GM18526 (cell line): Measurements from ENCODE around the gene FAM81B.

Source experiments
- POLR2A ChIP-seq: IDR thresholded peaks from 3 replicates; pipeline ENCODE4 v1.6.1; 2011; ENCODE audit not compliant: insufficient read length; ENCODE audit errors: extremely low read depth

The FAM81B gene

DNA sequence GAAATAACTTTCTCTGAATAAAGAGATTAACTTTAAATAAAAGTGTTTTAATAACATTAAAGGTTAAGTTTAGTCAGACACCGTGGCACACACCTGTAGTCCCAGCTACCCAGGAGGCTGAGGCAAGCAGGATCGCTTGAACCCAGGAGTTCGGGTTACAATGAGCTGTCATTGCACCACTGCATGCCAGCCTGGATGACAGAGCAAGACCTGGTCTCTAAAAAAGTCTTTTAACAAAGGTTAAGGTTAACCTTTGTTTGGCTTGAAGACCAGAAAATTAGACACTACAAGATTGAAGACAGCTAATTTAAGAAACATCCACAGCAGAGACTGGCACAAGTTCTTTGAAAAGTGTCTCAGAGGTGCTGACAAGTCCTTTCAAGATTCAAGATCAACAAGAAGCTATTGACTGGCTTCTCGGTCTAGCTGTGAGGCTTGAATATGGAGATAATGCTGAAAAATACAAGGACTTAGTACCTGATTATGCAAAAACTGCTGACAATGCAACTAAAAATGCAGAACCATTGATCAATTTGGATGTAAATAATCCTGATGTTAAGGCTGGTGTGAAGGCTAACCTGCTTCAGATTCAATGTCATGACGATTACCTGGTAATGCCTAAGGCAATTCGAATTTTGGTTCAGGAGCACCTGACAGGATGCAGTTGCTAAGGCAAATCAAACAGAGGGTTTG is 48.8 kb downstream of the FAM81B start:
- no peak for TF ChIP-seq POLR2A

DNA sequence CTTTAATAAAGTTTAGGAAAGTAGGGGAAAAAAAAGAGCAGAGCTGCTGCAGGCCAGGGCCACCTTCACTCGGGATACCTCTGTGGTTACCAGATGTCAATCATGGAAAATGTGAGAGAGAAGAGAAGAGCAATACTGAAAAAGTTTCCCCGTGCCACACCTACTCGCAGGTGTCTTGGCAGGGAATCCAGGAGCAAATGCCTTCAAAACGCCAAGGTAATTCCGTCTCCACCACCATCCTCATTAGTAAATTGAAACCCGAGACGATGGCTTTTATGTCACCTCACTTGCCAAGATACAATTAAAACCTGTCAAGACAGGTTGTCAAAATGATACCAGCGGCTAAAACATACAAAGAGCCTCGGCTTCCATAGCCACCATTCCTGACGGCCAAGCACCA is 49.7 kb downstream of the FAM81B start:
- TF ChIP-seq POLR2A = no peak

DNA sequence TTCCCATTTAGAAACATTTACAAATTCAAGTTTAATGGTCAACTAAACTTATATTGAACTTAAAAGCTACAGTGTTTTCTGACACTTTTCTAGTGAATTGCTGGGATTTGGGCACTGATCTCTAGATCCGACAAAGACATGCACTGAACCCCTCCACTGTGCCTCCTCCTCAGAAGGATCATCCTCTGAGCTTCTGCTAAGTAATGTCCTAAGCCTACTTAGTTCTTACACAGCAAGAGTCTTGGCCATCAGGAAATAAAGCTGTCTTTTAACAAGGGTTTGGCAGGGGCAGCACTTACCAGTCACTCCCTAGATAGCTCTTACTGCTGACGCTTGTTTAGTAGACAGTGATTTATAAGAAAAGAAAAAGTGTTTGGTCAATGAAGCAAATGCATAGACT is 50.5 kb downstream of the FAM81B start:
- no peak for TF ChIP-seq POLR2A

DNA sequence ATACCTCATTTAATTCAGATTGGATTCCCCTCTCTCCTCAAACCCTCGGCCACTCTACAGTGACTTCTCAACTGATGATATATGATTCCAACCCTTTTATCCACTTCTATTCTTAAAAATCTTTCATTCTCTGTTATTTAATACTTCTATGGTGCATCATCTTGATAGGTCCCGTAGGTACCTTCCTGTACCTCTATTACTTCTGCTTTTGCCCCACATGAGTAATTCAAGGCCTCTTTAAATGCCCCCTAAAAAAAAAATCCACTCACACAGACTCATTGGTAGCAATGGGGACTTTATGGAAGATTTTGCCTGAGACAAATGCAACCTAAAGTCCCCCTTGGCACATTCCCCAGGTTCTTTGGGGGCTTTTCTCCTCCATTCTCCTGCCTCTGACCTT is 54.3 kb downstream of the FAM81B start:
- no peak for TF ChIP-seq POLR2A

DNA sequence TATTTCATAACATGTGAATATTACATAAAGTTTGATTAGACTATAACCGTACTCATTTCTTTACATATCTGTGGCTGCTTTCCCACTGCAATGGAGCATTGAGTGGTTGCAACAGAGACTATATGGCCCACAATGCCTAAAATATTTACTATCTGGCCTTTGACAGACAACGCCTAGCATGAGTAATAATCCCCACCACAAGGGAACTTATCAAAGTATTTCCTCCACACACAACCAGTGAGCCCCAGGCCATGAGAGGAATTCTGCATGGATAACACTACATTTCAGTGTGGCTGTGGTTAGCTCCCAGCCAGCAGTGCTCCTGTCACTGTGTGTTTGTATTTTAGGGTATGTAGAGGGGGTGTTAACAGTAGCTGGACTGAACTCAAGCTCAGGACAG is 54.8 kb downstream of the FAM81B start:
- no peak for TF ChIP-seq POLR2A

DNA sequence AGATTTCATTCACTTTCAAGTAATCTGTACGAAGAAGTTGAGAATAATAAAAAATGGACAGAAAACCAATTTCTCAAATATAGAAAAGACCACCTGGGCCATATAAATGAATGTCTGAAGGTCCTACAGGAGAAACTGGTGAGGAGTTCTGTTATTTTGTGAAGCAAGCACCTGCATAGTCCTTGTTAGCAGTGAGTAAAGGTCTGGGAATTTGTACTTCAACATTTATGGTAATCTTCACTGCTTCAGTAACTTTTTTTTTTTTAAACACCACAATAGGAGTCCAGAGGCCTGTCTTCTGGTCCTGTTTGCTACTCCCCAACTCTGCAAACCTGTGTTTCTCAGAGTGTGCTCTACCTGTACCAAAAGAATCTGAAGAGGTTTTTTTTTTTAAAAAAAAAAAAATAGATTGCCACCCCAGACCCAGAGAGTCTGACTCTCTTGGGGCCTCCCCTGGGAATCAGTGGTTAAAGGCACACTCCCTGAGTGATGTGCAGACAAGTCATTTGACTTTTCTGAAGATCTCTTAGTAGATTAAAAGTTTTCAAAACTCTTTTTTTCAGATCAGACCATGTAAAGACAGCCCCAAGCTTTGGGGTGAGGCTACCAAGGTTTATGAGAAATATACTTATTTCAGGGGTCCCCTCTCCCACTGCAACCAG is 55.5 kb downstream of the FAM81B start:
- no peak for TF ChIP-seq POLR2A

DNA sequence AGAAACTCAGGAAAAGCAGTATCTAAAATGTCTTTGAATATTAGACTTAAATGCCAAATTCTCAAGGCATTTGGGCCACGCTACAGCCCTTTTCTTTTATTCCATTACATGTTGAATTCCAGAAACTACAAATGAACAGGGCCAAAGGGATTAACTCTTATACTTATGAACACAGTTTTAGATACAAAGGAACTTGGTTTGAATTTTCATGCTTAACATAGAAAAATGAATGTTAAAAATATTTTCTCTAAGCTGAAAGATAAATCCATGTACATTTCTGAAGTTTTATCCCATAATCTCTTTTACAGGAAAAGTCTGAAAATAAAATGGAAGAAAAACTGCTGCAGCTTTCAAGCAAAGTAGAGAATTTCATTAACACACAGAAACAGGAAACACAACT is 56.8 kb downstream of the FAM81B start:
- TF ChIP-seq POLR2A = no peak

DNA sequence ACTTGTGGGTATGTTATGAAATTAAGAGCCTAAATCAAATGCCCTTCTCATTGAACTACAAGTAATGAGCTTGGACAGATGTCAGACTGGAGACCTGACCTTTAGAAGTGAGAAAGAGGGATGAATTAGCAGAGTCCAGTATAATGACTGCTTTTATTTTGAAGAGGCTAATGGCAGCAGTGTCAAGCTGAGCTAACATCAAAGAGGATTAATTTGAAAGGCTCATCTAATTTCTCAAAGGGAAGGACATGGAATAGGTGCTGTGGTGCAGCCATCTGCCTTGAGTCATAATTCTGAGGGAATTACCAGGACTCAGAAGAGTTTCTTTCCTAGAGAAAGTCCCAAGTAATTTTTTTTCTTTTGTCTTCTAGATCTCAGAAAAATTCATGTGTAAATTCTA is 57.6 kb downstream of the FAM81B start:
- TF ChIP-seq POLR2A = no peak

DNA sequence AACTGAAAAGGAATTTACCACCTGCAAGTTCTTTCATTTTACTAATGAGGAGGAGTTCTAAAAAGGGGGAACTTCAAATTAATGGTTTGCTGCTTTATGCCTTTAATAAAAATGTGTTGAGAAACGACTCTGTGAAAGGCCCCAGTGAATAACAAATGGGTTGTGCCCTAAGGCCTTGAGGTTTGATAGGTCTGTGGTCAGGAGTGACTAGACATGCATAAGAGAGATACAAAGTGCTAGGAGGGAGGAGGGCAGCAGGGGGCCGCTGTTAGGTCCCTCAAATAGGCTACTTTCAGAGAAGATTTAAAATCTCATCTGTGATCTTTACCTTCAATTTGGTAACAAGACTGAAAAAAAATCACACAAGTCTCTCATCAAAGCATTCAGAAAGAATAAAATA is 58.3 kb downstream of the FAM81B start:
- no peak for TF ChIP-seq POLR2A

DNA sequence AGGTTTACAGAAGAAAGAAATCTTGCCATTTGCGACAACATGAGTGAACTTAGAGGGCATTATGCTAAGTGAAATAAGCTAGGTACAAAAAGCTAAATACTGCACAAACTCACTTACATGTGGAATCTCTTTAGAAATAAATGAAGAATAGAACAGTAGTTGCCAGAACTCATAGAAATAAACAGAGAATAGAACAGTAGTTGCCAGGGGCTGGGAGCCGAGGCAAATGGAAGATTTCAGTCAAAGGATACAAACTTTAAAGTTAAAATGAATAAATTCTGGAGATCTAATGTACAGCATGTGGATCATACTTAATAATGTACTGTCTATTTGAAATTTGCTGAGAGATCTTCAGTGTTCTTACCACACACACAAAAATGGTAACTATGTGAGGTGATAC is 63.4 kb downstream of the FAM81B start:
- no peak for TF ChIP-seq POLR2A

DNA sequence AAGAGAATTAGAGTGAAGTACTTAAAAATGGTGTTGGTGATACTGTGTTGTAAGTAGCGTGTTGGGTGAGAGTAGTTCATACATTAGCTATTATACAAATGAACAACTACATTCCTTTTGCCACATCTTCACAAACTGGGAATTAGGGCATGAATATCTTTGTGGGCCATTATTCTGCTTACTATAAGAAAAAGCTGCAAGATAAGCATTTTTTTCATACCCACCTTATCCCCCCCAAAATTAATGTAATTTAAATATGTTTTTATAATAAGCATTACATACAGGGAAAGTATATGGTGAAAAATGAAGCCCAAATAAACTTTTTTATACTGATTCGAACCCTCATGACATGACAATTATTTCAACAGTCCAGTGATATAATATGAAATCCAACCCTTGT is 69.5 kb downstream of the FAM81B start:
- no peak for TF ChIP-seq POLR2A

DNA sequence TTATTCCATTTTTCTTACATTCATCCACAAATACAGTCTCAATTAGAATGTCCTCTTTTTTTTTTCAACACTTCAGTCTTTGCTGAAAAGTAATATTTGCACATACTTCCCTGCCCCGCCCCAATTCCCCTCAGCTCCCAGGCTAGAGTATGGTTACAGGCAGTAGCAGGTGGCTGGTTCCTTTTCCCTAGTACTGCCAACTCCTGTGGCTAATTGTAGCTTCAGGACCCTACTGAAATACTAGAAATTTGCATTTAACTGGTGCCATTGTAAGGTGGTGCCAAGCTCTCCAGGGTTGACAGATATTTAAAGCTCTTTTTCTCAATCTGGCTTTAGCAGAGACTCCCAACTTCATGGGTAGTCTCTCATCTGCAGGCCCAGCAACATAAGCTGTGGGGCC is 80.3 kb downstream of the FAM81B start:
- no peak for TF ChIP-seq POLR2A

DNA sequence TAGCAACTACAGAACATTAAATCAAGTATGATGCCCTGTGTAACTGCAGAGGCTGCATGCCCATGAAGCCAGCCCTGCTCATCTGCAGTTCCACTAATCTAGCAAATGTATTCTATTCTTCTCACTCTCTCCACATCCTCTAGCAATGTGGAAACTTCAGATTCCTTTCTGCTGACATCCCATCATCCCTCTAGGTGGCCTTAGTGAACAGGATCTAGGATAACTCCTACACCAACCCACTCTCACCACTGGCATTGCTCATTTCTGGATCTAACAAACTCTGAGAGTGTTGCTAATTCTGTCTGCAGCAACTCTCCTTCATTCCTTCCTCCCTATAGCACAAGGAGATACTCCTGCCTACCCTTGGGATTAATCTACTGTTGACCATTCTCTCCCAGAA is 80.8 kb downstream of the FAM81B start:
- TF ChIP-seq POLR2A = no peak

DNA sequence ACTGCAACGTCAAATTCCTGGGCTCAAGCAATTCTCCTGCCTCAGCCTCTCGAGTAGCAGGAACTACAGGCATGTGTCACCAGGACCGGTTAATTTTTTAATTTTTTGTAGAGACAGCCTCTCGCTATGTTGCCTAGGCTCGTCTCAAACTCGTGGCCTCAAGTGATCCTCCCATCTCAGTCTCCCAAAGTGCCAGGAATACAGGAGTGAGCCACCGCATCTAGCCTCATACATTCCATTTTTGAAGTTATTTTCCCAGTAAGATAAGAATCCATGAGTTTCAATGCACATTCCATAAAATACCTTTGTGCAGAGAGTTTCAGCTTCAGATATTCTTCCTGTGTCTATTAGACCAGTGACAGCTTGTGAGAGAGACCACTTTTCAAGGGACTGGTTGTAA is 93.3 kb downstream of the FAM81B start:
- TF ChIP-seq POLR2A = no peak

DNA sequence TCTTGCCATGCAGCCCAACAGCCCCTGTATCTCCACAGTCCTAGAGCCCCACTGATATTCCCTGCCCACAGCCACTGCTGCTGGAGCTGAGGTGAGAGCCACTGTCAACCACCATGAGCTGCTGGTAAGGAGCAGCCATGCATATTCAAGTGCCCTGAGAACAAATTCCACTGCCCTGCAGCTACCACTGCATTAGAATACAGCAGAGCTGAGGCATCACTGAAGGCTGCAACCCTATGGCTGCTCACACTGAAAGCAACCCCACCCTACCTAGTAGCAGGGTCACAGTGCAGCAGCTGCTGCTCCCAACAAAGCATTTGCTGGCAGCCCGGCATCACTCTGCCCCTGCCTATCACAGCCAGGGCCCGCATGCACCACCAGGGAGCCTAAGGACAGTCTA is 95.0 kb downstream of the FAM81B start:
- no peak for TF ChIP-seq POLR2A

DNA sequence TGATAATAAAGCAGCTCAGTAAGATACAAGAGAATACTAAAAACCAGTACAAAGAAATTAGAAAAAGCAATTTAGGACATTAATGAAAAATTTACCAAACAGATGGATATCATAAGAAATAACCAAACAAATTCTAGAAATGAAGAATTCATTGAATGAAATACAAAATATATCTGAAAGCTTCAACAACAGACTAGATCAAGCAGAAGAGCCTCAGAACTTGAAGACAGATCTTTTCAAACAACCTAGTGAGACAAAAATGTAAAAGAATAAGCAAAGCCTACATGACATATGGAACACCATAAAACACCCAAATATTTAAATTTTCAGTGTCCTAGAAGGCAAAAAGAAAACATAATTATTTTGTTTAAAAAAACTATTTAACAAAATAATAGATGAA is 96.7 kb downstream of the FAM81B start:
- TF ChIP-seq POLR2A = no peak
